Ovary (tissue), 9 donors: ENCODE data around the gene LRRC10. TPM values are rescaled to one million over a fixed set of nuclear protein-coding genes. Genes with fewer than 3 reads are reported as not detected.

Source experiments
- DNase-seq, 5 donors: peaks; one replicate each; pipeline ENCODE4 v3.0.0-alpha.2; 2019 to 2020
- H3K27ac ChIP-seq, 2 donors: fragments of 200-600 bp; one replicate each; pipeline versions ENCODE4 v1.5.1 to v1.8.0; 2019 to 2022
- H3K27me3 ChIP-seq: fragments of 200-600 bp; one replicate; pipeline ENCODE4 v1.8.0; 2022
- H3K36me3 ChIP-seq: fragments of 200-600 bp; sonication (generic); one replicate; pipeline ENCODE4 v1.5.1; 2019
- H3K4me1 ChIP-seq: one replicate; pipeline ENCODE4 v1.8.1; 2013; ENCODE audit warnings: mild to moderate bottlenecking, moderate library complexity; ENCODE audit not compliant: insufficient read depth
- H3K4me3 ChIP-seq: fragments of 200-600 bp; sonication (generic); one replicate; pipeline ENCODE4 v1.5.1; 2017
- H3K9me3 ChIP-seq, 2 donors: fragments of 200-600 bp in 1 of 2; sonication (generic) in 1 of 2; one replicate each; pipeline versions ENCODE4 v1.5.1 to v1.8.1; 2013 to 2019; ENCODE audit warnings: mild to moderate bottlenecking in 1 of 2, moderate library complexity in 1 of 2
- CTCF ChIP-seq, 3 donors: fragments of 450-650 bp in 2 of 3; fragments of 200-600 bp in 1 of 3; IDR thresholded peaks; one replicate each; pipeline versions ENCODE4 v1.5.1 to v1.8.0; 2016 to 2022; ENCODE audit warnings: antibody characterized with exemption in 3 of 3, mild to moderate bottlenecking in 1 of 3
- EP300 ChIP-seq: sonication (generic); formaldehyde crosslinking; IDR thresholded peaks from one replicate; pipeline ENCODE4 v1.6.1; 2017; ENCODE audit warnings: antibody characterized with exemption
- POLR2A ChIP-seq: fragments of 450-650 bp; IDR thresholded peaks from one replicate; pipeline ENCODE4 v1.6.1; 2017; ENCODE audit warnings: antibody characterized with exemption, mild to moderate bottlenecking, moderate library complexity
- WGBS, 3 donors: extraction: QIAGEN DNeasy Blood & Tissue Kit in 1 of 3; methylation state at CpG; one replicate each; pipeline versions ENCODE4 v1.1.5 to v1.1.7; 2013 to 2017; 5-methylcytosine and 5-hydroxymethylcytosine counted together
- intact Hi-C, 4 donors: fragments of 100-400 bp; cut with DNase I; formaldehyde crosslinking; loops; one replicate each; pipeline versions ENCODE4 v1.11.0 to v1.15.1; 2022 to 2023
- polyA plus RNA-seq, 2 donors: library from polyadenylated mRNA; stranded (reverse); fragments of 200-250 nt in 1 of 2; fragments of 350-450 nt in 1 of 2; fragmentation: Illumina TruSeq in 1 of 2; extraction: RNeasy Lipid Tissue Mini Kit (QIAGEN cat#74804) in 1 of 2; gene quantifications; one replicate each; pipeline ENCODE4 v1.2.3, GENCODE V29; 2013 to 2014
- total RNA-seq, 7 donors: library from RNA; depleted of rRNA in 2 of 7; stranded (reverse); fragments of >200 nt in 2 of 7; fragmentation: NEBNext Ultra II Directional in 3 of 7; extraction: Animal tissue kit (Norgen Biotek cat#: 25700) in 3 of 7; gene quantifications; one replicate each; pipeline versions ENCODE4 v1.1.0 to v1.2.4, GENCODE V29; 2016 to 2023
- donor health status: DM: no; HTN: no; CAD: no; lungs with moderate emphysema.
- donor health status: DM: no; HTN: no; CAD: no.
- donor health status: Bipolar disorder and iron deficiency.
- donor health status: DM: yes; HTN: yes; CAD: no.
- donor health status: DM: no; HTN: no; CAD: no.
- donor health status: DM: yes; HTN: yes; CAD: no.

The LRRC10 gene
- total and polyA plus RNA-seq, 9 donors: not detected

- Histone ChIP-seq H3K27me3 (no peaks in the 10 kb centered on the region), H3K4me3 (no peak overlapping the region), H3K4me1 (no peaks in the 10 kb centered on the region), H3K27ac (no peak overlapping the region), H3K36me3 (no peaks in the 10 kb centered on the region), H3K9me3 (no peaks in the 10 kb centered on the region)
- DNase-seq: no peak
- intact Hi-C loops: no loop called here
- 51 to 65% (median 60%) methylated on average over 11 of the region's 11 CpGs for WGBS, 3 donors
- TF ChIP-seq EP300 (no peak), CTCF (IDR thresholded peaks at IDR 0.05) (no peak), POLR2A (no peak)
These were observed 45.1 kb upstream of the LRRC10 start for GRCh38 chr12:69655616-69656340.

GRCh38 chr12:69653703-69654102 lies 43.0 kb upstream of the LRRC10 start:
- intact Hi-C loops: no loop called here
- no peaks in the 10 kb centered on the region for H3K27me3 ChIP-seq
- WGBS, 3 donors: 80 to 89% (median 88%) methylated on average over 8 of the region's 8 CpGs
- H3K4me3 ChIP-seq: no peak overlapping the region
- H3K27ac ChIP-seq: no peak overlapping the region
- TF ChIP-seq CTCF (IDR thresholded peaks at IDR 0.05) (no peak), POLR2A (no peak), EP300 (no peak)
- no peaks in the 10 kb centered on the region for H3K4me1 ChIP-seq
- H3K36me3 ChIP-seq: no peaks in the 10 kb centered on the region
- no peak for DNase-seq
- H3K9me3 ChIP-seq: no peaks in the 10 kb centered on the region

GRCh38 chr12:69651922-69652321 lies 41.2 kb upstream of the LRRC10 start:
- no peaks in the 10 kb centered on the region for H3K4me1 ChIP-seq
- H3K27me3 ChIP-seq: no peaks in the 10 kb centered on the region
- intact Hi-C loops: no loop called here
- DNase-seq: no peak
- 94 to 98% (median 97%) methylated on average over 3 of the region's 3 CpGs for WGBS, 3 donors
- H3K27ac ChIP-seq: no peak overlapping the region
- no peak overlapping the region for H3K4me3 ChIP-seq
- H3K36me3 ChIP-seq: no peaks in the 10 kb centered on the region
- no peaks in the 10 kb centered on the region for H3K9me3 ChIP-seq
- no peak for TF ChIP-seq POLR2A
- TF ChIP-seq CTCF (IDR thresholded peaks at IDR 0.05): no peak
- TF ChIP-seq EP300: no peak

- Histone ChIP-seq H3K9me3 (no peaks in the 10 kb centered on the region), H3K27me3 (no peaks in the 10 kb centered on the region), H3K4me1 (no peaks in the 10 kb centered on the region), H3K4me3 (no peak overlapping the region), H3K36me3 (no peaks in the 10 kb centered on the region), H3K27ac (no peak overlapping the region)
- WGBS, 3 donors: 53 to 61% (median 54%) methylated on average over 4 of the region's 4 CpGs
- no peak for DNase-seq
- intact Hi-C loops: loop anchor here in 1 of 4 donors (10.0 kb wide), 1 partner anchor 255 kb away; no protein-coding TSS in a partner anchor
- TF ChIP-seq EP300: no peak
- TF ChIP-seq POLR2A: no peak
- TF ChIP-seq CTCF (IDR thresholded peaks at IDR 0.05): no peak
These were observed 38.8 kb upstream of the LRRC10 start for GRCh38 chr12:69649529-69649928.
